Effector memory CD8-positive, alpha-beta T cell (primary cell): Measurements from ENCODE around the gene OR2Y1.
A peak's percentile ranks its signal among the peaks of the same experiment; 100 is the strongest.
"Not testable (repeated sequence)": the region's sequence is repeated elsewhere in the genome, so short reads cannot be mapped to it uniquely, and the experiment has no call there.

Experiments
- ATAC-seq: fragments of 150-1000 bp; cut with Tn5 transposase; replicated peaks from 2 replicates; pipeline ENCODE4 v1.10.0; 2021; ENCODE audit warnings: mild to moderate bottlenecking, moderate library complexity
- DNase-seq, 3 experiments: peaks; one replicate each; pipeline ENCODE4 v3.0.0; 2021
- H3K27ac Mint-ChIP-seq, 2 donors: one replicate each; pipeline ENCODE4 v1.8.0; 2022; ENCODE audit warnings: mild to moderate bottlenecking in 2 of 2, mixed read lengths in 2 of 2, moderate library complexity in 2 of 2
- H3K27me3 Mint-ChIP-seq, 2 donors: one replicate each; pipeline ENCODE4 v1.8.0; 2022; ENCODE audit warnings: mixed read lengths in 2 of 2
- H3K36me3 Mint-ChIP-seq: one replicate; pipeline ENCODE4 v1.8.0; 2022; ENCODE audit warnings: mild to moderate bottlenecking, moderate library complexity, mixed read lengths; ENCODE audit not compliant: insufficient read depth
- H3K4me1 Mint-ChIP-seq, 2 donors: one replicate each; pipeline ENCODE4 v1.8.0; 2022; ENCODE audit warnings: low read depth in 2 of 2, mixed read lengths in 2 of 2
- H3K4me3 Mint-ChIP-seq, 2 donors: one replicate each; pipeline ENCODE4 v1.8.0; 2022; ENCODE audit warnings: mild to moderate bottlenecking in 2 of 2, mixed read lengths in 2 of 2, moderate library complexity in 2 of 2
- H3K9me3 Mint-ChIP-seq, 2 donors: one replicate each; pipeline ENCODE4 v1.8.0; 2022; ENCODE audit warnings: mixed read lengths in 2 of 2

Gene OR2Y1

DNA sequence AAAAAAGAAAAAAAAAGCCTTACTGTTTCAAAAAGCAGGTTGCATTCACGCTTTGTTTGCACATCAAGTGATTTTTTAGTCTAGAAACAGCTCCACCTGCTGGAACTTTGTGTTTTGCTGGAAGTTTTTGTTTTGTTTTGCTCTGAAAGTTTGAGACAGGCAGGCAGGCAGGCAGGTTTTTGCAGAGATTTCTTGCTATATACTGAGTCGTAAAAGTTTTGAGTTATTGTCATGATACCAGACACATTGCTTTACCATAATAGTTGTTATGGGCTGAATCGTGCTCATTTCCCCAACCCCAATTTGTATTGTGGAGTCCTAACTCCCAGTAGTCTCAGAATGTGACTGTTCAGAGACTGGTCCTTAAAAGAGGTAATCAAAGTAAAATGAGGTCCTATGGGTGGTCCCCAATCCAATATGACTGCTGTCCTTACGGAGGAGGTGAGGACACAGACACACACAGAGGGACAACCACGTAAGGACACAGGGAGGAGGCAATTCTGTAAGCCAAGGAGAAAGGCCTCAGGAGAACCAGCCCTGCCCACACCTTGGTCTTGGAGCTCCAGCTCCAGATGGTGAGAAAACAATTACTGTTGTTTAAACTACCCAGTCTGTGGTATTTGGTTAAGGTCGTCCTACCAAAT, 20.9 kb downstream of the OR2Y1 start:
- Mint-ChIP-seq H3K27me3 (peaks cover 0 to 13% of the 10 kb centered on the region in 2 donors), H3K4me3 (peak overlapping the region in 1 of 2 donors; percentile 22), H3K27ac (peak overlapping the region; percentile 67 to 81), H3K36me3 (peaks cover 6% of the 10 kb centered on the region), H3K4me1 (peaks cover 15 to 23% of the 10 kb centered on the region in 2 donors), H3K9me3 (no peaks in the 10 kb centered on the region)
- DNase-seq (peak; percentile 40 to 48 (median 44)), ATAC-seq (peak; percentile 29)

DNA sequence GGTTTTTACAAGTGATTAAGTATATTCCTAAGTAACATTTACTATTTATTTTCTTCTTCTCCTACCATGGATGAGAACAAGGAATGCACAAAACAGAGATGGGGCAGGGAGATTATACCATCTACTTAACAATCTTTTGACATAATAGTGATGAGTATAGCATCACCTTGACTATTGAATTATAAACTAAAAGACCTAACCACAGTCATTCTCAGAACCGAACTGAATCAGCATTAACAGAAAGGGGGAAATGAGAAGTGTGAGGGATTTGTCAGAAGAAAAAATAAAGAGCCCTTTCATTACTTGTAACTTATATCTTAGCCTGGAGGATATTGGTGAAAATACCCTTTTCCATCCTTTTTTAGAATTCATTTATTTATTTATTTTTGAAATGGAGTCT, 21.9 kb downstream of the OR2Y1 start:
- peak overlapping the region in 1 of 2 donors; percentile 33 for H3K4me3 Mint-ChIP-seq
- H3K27me3 Mint-ChIP-seq: peaks cover 7 to 10% of the 10 kb centered on the region in 2 donors
- H3K4me1 Mint-ChIP-seq: peaks cover 15 to 20% of the 10 kb centered on the region in 2 donors
- peaks cover 0 to 2% of the 10 kb centered on the region in 2 donors for H3K9me3 Mint-ChIP-seq
- H3K36me3 Mint-ChIP-seq: peaks cover 6% of the 10 kb centered on the region
- DNase-seq: no peak
- H3K27ac Mint-ChIP-seq: peak overlapping the region; percentile 67 to 81
- ATAC-seq: no peak

DNA sequence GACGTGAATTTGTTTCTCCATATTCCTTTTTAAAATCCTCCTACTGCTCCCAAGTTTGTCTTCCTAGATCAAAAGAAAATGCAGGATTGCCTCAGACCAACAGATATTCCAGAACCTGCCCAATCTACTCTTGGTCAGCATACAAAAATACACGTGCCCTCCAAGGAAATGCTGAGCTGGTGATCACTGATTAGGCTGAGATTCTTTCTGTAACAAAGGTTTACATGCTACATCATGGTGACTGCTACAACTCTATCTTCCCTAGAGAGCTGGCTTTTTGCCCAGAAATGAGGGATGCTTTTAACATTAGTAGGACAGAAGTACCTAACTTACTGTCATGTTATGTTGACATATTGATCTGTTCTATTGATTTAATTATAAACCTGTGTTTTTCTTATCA, 35.5 kb downstream of the OR2Y1 start:
- H3K27ac Mint-ChIP-seq: no peak overlapping the region
- DNase-seq: no peak
- H3K27me3 Mint-ChIP-seq: peaks cover 0 to 12% of the 10 kb centered on the region in 2 donors

DNA sequence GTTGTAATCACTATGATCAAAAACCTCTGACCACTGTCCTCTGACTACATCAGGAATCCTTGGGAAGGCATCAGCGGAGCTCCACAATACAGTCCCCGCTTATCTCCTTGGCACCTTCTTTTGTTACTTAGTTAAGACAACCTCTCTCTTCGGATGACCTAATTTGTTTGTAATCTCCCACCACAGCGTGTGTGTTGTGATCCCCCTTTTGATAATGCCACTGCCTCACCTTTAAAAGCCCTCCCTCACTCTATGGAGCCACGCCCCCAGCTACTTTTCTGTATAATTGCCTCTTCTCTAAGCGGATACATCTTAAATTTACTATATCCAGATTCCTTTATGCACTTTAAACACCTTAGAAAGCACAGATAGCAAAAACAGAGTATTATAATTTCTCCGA, 35.9 kb downstream of the OR2Y1 start:
- Mint-ChIP-seq H3K27me3 (peaks cover 0 to 12% of the 10 kb centered on the region in 2 donors), H3K27ac (no peak overlapping the region), H3K4me1 (no peaks in the 10 kb centered on the region), H3K9me3 (peaks cover 0 to 2% of the 10 kb centered on the region in 2 donors), H3K36me3 (no peaks in the 10 kb centered on the region), H3K4me3 (no peak overlapping the region)
- ATAC-seq (no peak), DNase-seq (no peak)

More for the DNA sequence above, 35.5 kb downstream of the OR2Y1 start:
- no peaks in the 10 kb centered on the region for H3K36me3 Mint-ChIP-seq
- ATAC-seq: no peak
- no peak overlapping the region for H3K4me3 Mint-ChIP-seq
- H3K4me1 Mint-ChIP-seq: no peaks in the 10 kb centered on the region
- peaks cover 0 to 2% of the 10 kb centered on the region in 2 donors for H3K9me3 Mint-ChIP-seq

DNA sequence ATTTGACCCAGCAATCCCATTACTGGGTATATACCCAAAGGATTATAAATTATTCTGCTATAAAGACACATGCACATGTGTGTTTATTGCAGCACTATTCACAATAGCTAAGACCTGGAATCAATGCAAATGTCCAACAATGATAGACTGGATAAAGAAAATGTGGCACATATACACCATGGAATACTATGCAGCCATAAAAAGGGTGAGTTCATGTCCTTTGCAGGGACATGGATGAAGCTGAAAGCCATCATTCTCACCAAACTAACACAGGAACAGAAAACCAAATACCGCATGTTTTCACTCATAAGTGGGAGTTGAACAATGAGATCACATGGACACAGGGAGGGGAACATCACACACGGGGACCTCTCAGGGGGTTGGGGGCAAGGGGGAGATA, 36.5 kb downstream of the OR2Y1 start:
- H3K27ac Mint-ChIP-seq, H3K36me3 Mint-ChIP-seq, H3K9me3 Mint-ChIP-seq: not testable (repeated sequence)

DNA sequence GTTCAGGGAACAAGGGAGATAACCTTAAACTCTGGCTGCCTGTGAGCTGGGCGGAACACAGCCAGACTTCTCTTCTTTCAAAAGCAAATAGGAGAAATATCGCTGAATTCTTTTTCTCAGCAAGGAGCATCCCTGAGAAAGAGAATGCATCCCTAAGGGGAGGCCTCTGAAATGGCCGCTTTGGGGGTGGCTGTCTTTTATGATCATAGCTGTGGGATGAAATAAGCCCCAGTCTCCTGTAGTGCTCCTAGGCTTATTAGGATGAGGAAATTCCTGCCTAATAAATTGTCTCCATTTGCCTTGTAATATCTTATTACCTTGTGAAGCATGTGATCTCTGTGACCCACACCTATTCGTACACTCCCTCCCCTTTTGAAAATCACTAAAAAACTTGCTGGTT, 39.4 kb downstream of the OR2Y1 start:
- not testable (repeated sequence) for H3K27ac Mint-ChIP-seq, H3K9me3 Mint-ChIP-seq, ATAC-seq, H3K36me3 Mint-ChIP-seq, H3K4me3 Mint-ChIP-seq, H3K4me1 Mint-ChIP-seq, DNase-seq
- peaks cover 5 to 17% of the 10 kb centered on the region in 2 donors for H3K27me3 Mint-ChIP-seq

More for the DNA sequence above, 36.5 kb downstream of the OR2Y1 start:
- not testable (repeated sequence) for ATAC-seq, H3K4me1 Mint-ChIP-seq, DNase-seq, H3K4me3 Mint-ChIP-seq
- H3K27me3 Mint-ChIP-seq: peaks cover under 1 to 12% of the 10 kb centered on the region in 2 donors

DNA sequence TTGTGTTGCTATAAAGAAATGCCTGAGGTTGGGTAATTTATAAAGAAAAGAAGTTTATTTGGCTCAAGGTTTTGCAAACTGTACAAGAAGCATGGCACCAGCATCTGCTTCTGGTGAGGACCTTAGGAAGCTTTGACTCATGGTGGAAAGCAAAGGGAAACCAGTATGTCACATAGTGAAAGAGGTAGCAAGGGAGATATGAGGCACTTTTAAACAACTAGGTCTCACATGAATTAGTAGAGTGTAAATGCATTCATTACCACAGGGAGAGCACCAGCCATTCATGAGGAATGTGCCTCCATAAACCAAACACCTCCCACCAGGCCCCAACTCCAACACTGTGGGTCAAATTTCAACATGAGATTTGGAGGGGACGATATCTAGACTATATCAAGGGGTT, 40.8 kb downstream of the OR2Y1 start:
- peaks cover 0 to 2% of the 10 kb centered on the region in 2 donors for H3K9me3 Mint-ChIP-seq
- H3K27me3 Mint-ChIP-seq: peaks cover 5 to 17% of the 10 kb centered on the region in 2 donors
- DNase-seq (no peak), ATAC-seq (no peak)
- no peaks in the 10 kb centered on the region for H3K4me1 Mint-ChIP-seq
- H3K36me3 Mint-ChIP-seq: no peaks in the 10 kb centered on the region
- no peak overlapping the region for H3K4me3 Mint-ChIP-seq
- H3K27ac Mint-ChIP-seq: no peak overlapping the region

DNA sequence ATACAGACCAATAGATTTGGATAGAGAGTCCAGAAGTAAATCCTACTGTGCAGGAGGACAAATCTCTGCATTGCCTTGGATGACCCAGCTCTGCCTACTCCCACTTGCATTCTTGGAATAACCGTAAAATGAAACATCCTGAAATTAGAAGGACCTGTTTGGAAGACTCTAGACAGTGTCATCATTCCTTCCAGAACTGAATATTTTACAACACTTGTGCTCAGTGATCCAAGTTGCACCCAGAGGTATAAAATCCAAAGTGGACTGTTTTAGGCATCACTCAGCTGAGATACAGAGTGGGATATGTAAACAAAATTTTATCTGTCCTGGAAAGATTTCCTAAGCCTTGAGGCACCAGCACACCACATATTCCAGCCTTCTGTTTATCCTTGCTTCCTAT, 43.7 kb downstream of the OR2Y1 start:
- Mint-ChIP-seq H3K9me3 (peaks cover 0 to 2% of the 10 kb centered on the region in 2 donors), H3K36me3 (no peaks in the 10 kb centered on the region)

DNA sequence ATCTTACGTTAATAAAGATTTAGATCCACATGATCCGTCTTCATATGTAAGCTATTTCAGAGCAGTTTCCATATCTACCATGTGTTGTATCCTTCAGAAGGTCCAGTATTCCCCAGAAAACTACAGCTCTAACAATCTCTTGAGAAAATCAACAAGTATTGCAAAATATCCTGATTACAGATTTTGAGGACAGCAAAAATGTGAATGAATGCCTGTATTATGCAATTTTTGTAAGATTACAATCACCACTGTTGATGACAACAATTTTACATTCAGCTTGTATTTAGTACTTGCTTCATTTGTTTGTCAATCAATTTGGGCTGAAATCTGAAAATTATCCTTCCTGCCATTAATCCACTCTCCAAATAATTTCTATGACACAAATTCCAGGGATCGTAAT, 47.4 kb downstream of the OR2Y1 start:
- Mint-ChIP-seq H3K27ac (no peak overlapping the region), H3K4me3 (no peak overlapping the region), H3K4me1 (peaks cover 32% of the 10 kb centered on the region in 2 donors), H3K36me3 (peaks cover 3% of the 10 kb centered on the region), H3K9me3 (no peaks in the 10 kb centered on the region), H3K27me3 (peaks cover 7 to 19% of the 10 kb centered on the region in 2 donors)
- DNase-seq: no peak
- ATAC-seq: no peak

More for the DNA sequence above, 43.7 kb downstream of the OR2Y1 start:
- H3K4me1 Mint-ChIP-seq: peaks cover 9 to 14% of the 10 kb centered on the region in 2 donors
- DNase-seq: no peak
- H3K27ac Mint-ChIP-seq: no peak overlapping the region
- ATAC-seq: no peak
- peaks cover 7 to 29% of the 10 kb centered on the region in 2 donors for H3K27me3 Mint-ChIP-seq
- no peak overlapping the region for H3K4me3 Mint-ChIP-seq

DNA sequence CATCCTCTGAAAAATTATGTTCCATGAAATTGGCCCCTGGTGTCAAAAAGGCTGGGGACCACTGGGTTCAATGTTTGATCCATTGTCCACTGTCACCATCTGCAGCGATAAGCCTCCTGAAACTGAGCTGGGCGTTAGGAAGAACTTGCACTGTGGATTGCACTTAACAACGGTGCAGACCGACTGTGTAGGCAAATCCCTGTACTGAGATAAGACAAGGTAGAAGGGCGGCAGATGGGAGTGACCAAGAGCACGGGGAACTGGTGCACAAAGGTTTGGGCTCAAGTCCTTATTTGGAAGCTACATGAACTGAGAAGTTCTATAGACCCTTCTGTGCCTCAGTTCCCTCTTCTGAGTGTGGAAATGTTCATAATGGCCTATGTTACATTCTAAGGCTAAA, 48.8 kb downstream of the OR2Y1 start:
- DNase-seq (no peak), ATAC-seq (no peak)
- Mint-ChIP-seq H3K27ac (peak overlapping the region in 1 of 2 donors; percentile 1), H3K4me1 (peaks cover 32% of the 10 kb centered on the region in 2 donors), H3K36me3 (peaks cover 3% of the 10 kb centered on the region), H3K4me3 (no peak overlapping the region), H3K27me3 (peaks cover 7 to 12% of the 10 kb centered on the region in 2 donors), H3K9me3 (no peaks in the 10 kb centered on the region)

DNA sequence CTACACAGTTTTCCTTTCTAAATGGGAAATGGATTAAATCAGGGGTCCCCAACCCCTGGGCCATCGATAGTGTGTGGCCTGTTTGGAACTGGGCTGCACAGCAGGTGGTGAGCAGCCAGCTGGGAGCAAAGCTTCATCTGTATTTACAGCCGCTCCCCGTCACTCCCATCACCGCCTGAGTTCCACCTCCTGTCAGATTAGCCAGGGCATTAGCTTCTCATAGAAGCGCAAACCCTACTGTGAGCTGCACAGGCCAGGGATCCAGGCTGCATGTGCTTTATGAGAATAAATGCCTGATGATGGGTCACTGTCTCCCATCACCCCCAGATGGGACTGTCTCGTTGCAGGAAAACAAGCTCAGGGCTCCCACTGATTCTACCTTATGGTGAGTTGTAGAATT, 49.3 kb downstream of the OR2Y1 start:
- no peak for DNase-seq
- peaks cover 7 to 12% of the 10 kb centered on the region in 2 donors for H3K27me3 Mint-ChIP-seq
- peaks cover 3% of the 10 kb centered on the region for H3K36me3 Mint-ChIP-seq
- H3K4me3 Mint-ChIP-seq: peak overlapping the region in 1 of 2 donors; percentile 53
- H3K9me3 Mint-ChIP-seq: no peaks in the 10 kb centered on the region
- no peak for ATAC-seq
- H3K27ac Mint-ChIP-seq: peak overlapping the region; percentile 71 to 81
- H3K4me1 Mint-ChIP-seq: peaks cover 32% of the 10 kb centered on the region in 2 donors

DNA sequence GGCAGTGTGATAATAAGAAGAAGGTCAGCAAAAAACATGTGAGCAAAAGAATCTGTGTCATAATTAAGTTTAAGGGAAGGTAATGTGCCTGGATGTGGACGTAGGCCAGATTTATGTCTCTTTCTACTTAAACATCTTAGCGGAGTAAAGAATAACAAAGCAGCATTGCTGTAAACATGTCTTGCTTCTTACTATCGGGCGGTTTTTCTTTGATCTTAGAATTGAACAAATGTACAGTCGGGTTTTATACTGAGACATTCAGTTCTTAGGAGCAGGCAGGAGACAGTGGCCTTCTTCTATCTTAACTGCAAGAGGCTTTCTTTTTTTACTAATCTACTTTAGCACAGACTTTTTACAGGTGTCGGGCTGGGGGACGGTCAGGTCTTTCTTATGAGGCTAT, 50.1 kb downstream of the OR2Y1 start:
- H3K4me3 Mint-ChIP-seq: peak overlapping the region; percentile 64 to 75
- H3K9me3 Mint-ChIP-seq: no peaks in the 10 kb centered on the region
- H3K27ac Mint-ChIP-seq: peak overlapping the region; percentile 71 to 81
- peaks cover 4% of the 10 kb centered on the region for H3K36me3 Mint-ChIP-seq
- ATAC-seq: no peak
- DNase-seq: no peak
- peaks cover 34 to 35% of the 10 kb centered on the region in 2 donors for H3K4me1 Mint-ChIP-seq
- peaks cover 7 to 12% of the 10 kb centered on the region in 2 donors for H3K27me3 Mint-ChIP-seq
